Tibial nerve (tissue), 4 donors: Measurements from ENCODE around the gene LAMB2. TPM values are rescaled to one million over a fixed set of nuclear protein-coding genes. Genes with fewer than 3 reads are reported as not detected.

Source experiments
- DNase-seq, 2 donors: peaks; one replicate each; pipeline ENCODE4 v3.0.0-alpha.2; 2019; ENCODE audit warnings: low spot score in 2 of 2
- H3K27ac ChIP-seq, 4 donors: fragments of 200-600 bp; sonication (generic) in 3 of 4; one replicate each; pipeline ENCODE4 v1.5.1; 2017 to 2019; ENCODE audit warnings: mild to moderate bottlenecking in 1 of 4
- H3K27me3 ChIP-seq, 2 donors: fragments of 200-600 bp; sonication (generic) in 1 of 2; one replicate each; pipeline versions ENCODE4 v1.5.1 to v1.6.0; 2017 to 2019
- H3K36me3 ChIP-seq, 3 donors: fragments of 200-600 bp; sonication (generic); one replicate each; pipeline ENCODE4 v1.5.1; 2018 to 2019
- H3K4me1 ChIP-seq, 4 donors: fragments of 200-600 bp; sonication (generic) in 3 of 4; one replicate each; pipeline ENCODE4 v1.5.1; 2017 to 2019
- H3K4me3 ChIP-seq, 4 donors: fragments of 200-600 bp; sonication (generic) in 3 of 4; one replicate each; pipeline ENCODE4 v1.5.1; 2017 to 2019; ENCODE audit warnings: mild to moderate bottlenecking in 1 of 4, moderate library complexity in 1 of 4
- H3K9me3 ChIP-seq, 4 donors: fragments of 200-600 bp; sonication (generic) in 3 of 4; one replicate each; pipeline ENCODE4 v1.5.1; 2017 to 2019
- CTCF ChIP-seq, 5 experiments: fragments of 200-600 bp in 3 of 5; fragments of 450-650 bp in 2 of 5; sonication (generic) in 3 of 5; IDR thresholded peaks; one replicate each; pipeline ENCODE4 v1.5.1; 2016 to 2019; ENCODE audit warnings: antibody characterized with exemption in 5 of 5, mild to moderate bottlenecking in 3 of 5, moderate library complexity in 2 of 5
- EP300 ChIP-seq, 2 donors: sonication (generic); formaldehyde crosslinking; IDR thresholded peaks; one replicate each; pipeline ENCODE4 v1.6.1; 2017; ENCODE audit warnings: antibody characterized with exemption in 2 of 2, mild to moderate bottlenecking in 1 of 2
- POLR2A ChIP-seq, 2 donors: fragments of 450-650 bp; IDR thresholded peaks; one replicate each; pipeline ENCODE4 v1.6.1; 2017; ENCODE audit warnings: antibody characterized with exemption in 2 of 2, mild to moderate bottlenecking in 2 of 2, moderate library complexity in 2 of 2
- WGBS, 2 donors: methylation state at CpG; one replicate each; pipeline ENCODE4 v1.1.5; 2018; 5-methylcytosine and 5-hydroxymethylcytosine counted together
- total RNA-seq, 4 donors: library from RNA; depleted of rRNA; stranded (reverse); fragments of >200 nt; gene quantifications; one replicate each; pipeline ENCODE4 v1.1.0, GENCODE V29; 2016

Gene LAMB2
- total RNA-seq, 4 donors from 2014 or later, result 589 to 844 (median 649) TPM

GRCh38 chr3:49153349-49153912 lies 20.6 kb upstream of the LAMB2 start:
- no peaks in the 10 kb centered on the region for H3K9me3 ChIP-seq
- no peaks in the 10 kb centered on the region for H3K4me1 ChIP-seq
- H3K27ac ChIP-seq, result no peak overlapping the region
- no peaks in the 10 kb centered on the region for H3K27me3 ChIP-seq
- no peaks in the 10 kb centered on the region for H3K36me3 ChIP-seq
- WGBS, 2 donors, result 71 to 80% methylated on average over 3 of the region's 3 CpGs
- TF ChIP-seq POLR2A (IDR thresholded peaks at IDR 0.05), result no peak
- TF ChIP-seq CTCF (IDR thresholded peaks at IDR 0.05), result no peak
- no peak for TF ChIP-seq EP300 (IDR thresholded peaks at IDR 0.05)
- DNase-seq, result no peak
- H3K4me3 ChIP-seq, result no peak overlapping the region

DNA sequence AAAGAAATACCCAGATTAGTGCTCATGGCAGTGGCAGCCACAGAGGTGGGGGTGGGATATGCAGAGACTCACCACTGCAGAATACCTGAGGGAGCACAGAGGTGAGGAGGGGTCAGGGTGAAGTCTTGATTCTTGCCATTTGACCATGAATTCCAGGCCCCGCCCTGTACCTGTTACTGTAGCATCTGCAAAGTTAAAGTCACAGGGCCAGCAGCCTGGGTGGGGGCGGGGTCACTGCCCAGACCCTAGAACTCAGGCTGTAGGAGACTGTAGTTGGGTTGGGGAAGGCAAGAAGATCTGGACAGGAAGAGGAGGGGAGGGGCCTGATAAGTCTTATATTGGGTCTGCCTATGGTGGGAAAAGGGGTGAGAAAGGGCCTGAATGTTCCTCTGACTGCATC lies 18.8 kb upstream of the LAMB2 start:
- Histone ChIP-seq H3K27ac (no peak overlapping the region), H3K27me3 (no peaks in the 10 kb centered on the region), H3K36me3 (no peaks in the 10 kb centered on the region), H3K4me1 (no peaks in the 10 kb centered on the region), H3K4me3 (no peak overlapping the region), H3K9me3 (no peaks in the 10 kb centered on the region)
- TF ChIP-seq POLR2A (IDR thresholded peaks at IDR 0.05) (no peak), CTCF (IDR thresholded peaks at IDR 0.05) (no peak), EP300 (IDR thresholded peaks at IDR 0.05) (no peak)
- no peak for DNase-seq
- 93 to 100% methylated on average over 2 of the region's 2 CpGs for WGBS, 2 donors

DNA sequence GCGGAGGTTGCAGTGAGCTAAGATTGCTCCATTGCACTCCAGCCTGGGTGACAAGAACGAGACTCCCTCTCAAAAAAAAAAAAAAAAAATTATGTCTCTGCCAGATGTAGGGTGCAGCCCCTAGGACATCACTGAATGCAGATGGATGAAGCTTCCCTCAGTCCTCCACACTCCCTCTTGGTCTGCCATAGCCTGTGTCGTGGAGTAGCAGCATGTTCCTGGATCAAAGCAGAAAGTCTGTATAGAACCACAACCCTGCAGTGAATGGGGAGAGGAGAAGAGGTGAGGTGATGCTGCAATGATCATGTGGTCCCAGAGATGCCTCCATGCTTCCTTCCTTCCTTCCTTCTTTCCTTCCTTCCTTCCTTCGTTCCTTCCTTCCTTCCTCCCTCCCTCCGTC lies 15.3 kb upstream of the LAMB2 start:
- 80 to 82% methylated on average over 5 of the region's 5 CpGs for WGBS, 2 donors

DNA sequence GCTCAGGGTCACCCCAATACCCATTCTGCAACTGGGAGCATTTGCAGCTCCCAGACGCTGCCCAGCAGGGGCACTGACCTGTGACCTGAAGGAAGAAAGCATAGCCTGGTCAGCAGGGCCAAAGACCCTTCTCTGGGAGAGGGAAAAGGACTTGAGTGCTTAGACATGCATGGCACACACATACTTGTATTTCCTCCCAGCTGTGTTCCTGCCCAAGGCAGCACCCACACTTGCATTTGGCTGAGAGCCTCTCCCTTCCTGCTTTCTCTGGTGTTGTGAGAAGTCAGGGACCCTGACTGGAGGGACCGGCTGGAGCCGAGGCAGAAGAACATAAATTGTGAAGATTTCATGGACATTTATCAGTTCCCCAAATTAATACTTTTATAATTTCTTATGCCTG lies 7.2 kb upstream of the LAMB2 start:
- no peaks in the 10 kb centered on the region for H3K27me3 ChIP-seq
- no peaks in the 10 kb centered on the region for H3K36me3 ChIP-seq
- H3K27ac ChIP-seq, result no peak overlapping the region
- no peaks in the 10 kb centered on the region for H3K9me3 ChIP-seq
- no peak overlapping the region for H3K4me3 ChIP-seq
- no peak for DNase-seq
- H3K4me1 ChIP-seq, result peaks cover 0 to under 1% (median 0%) of the 10 kb centered on the region in 4 donors
- TF ChIP-seq EP300 (IDR thresholded peaks at IDR 0.05) (no peak), CTCF (IDR thresholded peaks at IDR 0.05) (no peak), POLR2A (IDR thresholded peaks at IDR 0.05) (no peak)
- WGBS, 2 donors, result 59 to 76% methylated on average over 3 of the region's 3 CpGs

More for the DNA sequence above, 15.3 kb upstream of the LAMB2 start:
- no peak for TF ChIP-seq POLR2A (IDR thresholded peaks at IDR 0.05)
- no peak for TF ChIP-seq EP300 (IDR thresholded peaks at IDR 0.05)
- TF ChIP-seq CTCF (IDR thresholded peaks at IDR 0.05), result no peak
- Histone ChIP-seq H3K36me3 (no peaks in the 10 kb centered on the region), H3K27ac (no peak overlapping the region), H3K27me3 (no peaks in the 10 kb centered on the region), H3K4me1 (no peaks in the 10 kb centered on the region), H3K9me3 (no peaks in the 10 kb centered on the region), H3K4me3 (no peak overlapping the region)
- no peak for DNase-seq

DNA sequence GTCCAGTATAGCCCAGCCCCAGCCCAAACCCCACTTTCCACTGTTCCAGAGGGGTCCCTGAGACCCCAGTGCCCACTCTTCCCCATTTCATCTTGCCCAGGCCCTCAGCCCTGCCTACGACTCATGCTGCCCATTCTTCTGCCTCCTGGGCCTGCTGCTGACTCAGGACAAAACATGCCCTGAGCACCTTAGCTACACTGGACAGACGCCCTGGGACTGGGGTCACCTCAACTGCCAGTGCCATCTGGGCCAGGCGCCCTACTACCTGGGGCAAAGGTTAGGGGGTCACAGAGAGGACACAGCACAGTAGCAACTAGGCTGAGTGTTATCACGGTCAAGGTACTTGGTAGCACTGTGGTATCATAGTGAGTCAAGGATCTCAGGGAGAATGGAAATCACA lies 2.6 kb upstream of the LAMB2 start:
- no peak for DNase-seq
- TF ChIP-seq EP300 (IDR thresholded peaks at IDR 0.05) (no peak), POLR2A (IDR thresholded peaks at IDR 0.05) (no peak), CTCF (IDR thresholded peaks at IDR 0.05) (no peak)
- H3K9me3 ChIP-seq, result no peaks in the 10 kb centered on the region
- H3K27me3 ChIP-seq, result no peaks in the 10 kb centered on the region
- H3K36me3 ChIP-seq, result peaks cover 0 to 7% (median 0%) of the 10 kb centered on the region in 3 donors
- 69 to 72% methylated on average over 4 of the region's 4 CpGs for WGBS, 2 donors
- peaks cover 0 to 32% (median 14%) of the 10 kb centered on the region in 4 donors for H3K4me1 ChIP-seq
- no peak overlapping the region for H3K27ac ChIP-seq
- H3K4me3 ChIP-seq, result no peak overlapping the region
